Measurements from ENCODE around the gene TYW1B. TPM values are rescaled to one million over a fixed set of nuclear protein-coding genes. Genes with fewer than 3 reads are reported as not detected.
"Not testable (repeated sequence)": the region's sequence is repeated elsewhere in the genome, so short reads cannot be mapped to it uniquely, and the experiment has no call there.

The TYW1B gene
- total RNA-seq, 1 experiment from 2014 or later: 5.5 TPM

- not testable (repeated sequence) for H4K5ac ChIP-seq (ENCODE audit: insufficient read length, low read depth, low read length); H2AK5ac ChIP-seq (ENCODE audit: insufficient read length, low read length); H3K4ac ChIP-seq (ENCODE audit: low read depth, low read length); H3K27me3 ChIP-seq (ENCODE audit: insufficient read depth, low read length); DNase-seq; H3K79me1 ChIP-seq (ENCODE audit: insufficient read depth, low read depth, low read length, poor library complexity, severe bottlenecking); H3K23me2 ChIP-seq (ENCODE audit: insufficient read length, low read depth, low read length, poor library complexity, severe bottlenecking); H4K8ac ChIP-seq (replicated peaks; ENCODE audit: insufficient read length, low read depth, low read length); H3T11ph ChIP-seq (ENCODE audit: low read length); H2BK12ac ChIP-seq (ENCODE audit: insufficient read length, low read depth, low read length); H3K9me3 ChIP-seq (ENCODE audit: control insufficient read depth, low read depth, low read length); H2BK120ac ChIP-seq (ENCODE audit: low read depth, low read length, poor library complexity, severe bottlenecking); H3K4me2 ChIP-seq (ENCODE audit: insufficient read depth, insufficient read length, low read length); H4K20me1 ChIP-seq (ENCODE audit: control insufficient read depth, insufficient read depth, insufficient read length); H2BK20ac ChIP-seq (ENCODE audit: low read depth, low read length, poor library complexity, severe bottlenecking); H3K27me3 Mint-ChIP-seq (ENCODE audit: low read depth); H3K14ac ChIP-seq (ENCODE audit: insufficient read depth, low read length); H3K4me1 ChIP-seq (ENCODE audit: insufficient read depth, low read length); H3K79me2 ChIP-seq (ENCODE audit: insufficient read depth, low read length); H3K23ac ChIP-seq (ENCODE audit: insufficient read length, low read depth, low read length); H3K56ac ChIP-seq (ENCODE audit: insufficient read length, low read depth, low read length); H3K27ac ChIP-seq (ENCODE audit: insufficient read length, low read depth, low read length); H3K36me3 Mint-ChIP-seq (ENCODE audit: insufficient read depth in 1 of 3, low read depth in 3 of 3); H2AFZ ChIP-seq (ENCODE audit: low read length); H4K91ac ChIP-seq (ENCODE audit: insufficient read length, low read depth, low read length); H3K9ac ChIP-seq (ENCODE audit: extremely low read depth, insufficient read length, low read length); H3K18ac ChIP-seq (ENCODE audit: insufficient read length, low read depth, low read length); H3K9me3 Mint-ChIP-seq; H3K4me3 Mint-ChIP-seq; H2BK5ac ChIP-seq (ENCODE audit: insufficient read length, low read length); H2BK15ac ChIP-seq (ENCODE audit: low read depth, low read length)
- WGBS (ENCODE audit: extremely low coverage, insufficient read length, low lambda C conversion rate): no CpG with 5 or more reads among the region's 5 CpGs
- H3K4me1 Mint-ChIP-seq: peaks cover 17 to 18% of the 10 kb centered on the region in 2 experiments
- H3K27ac Mint-ChIP-seq: peak overlapping the region in 2 of 3 experiments; percentile 6 to 30; a peak in 4 of 7 replicates
These were observed 186.3 kb downstream of the TYW1B start for GRCh38 chr7:72641485-72642248.

DNA sequence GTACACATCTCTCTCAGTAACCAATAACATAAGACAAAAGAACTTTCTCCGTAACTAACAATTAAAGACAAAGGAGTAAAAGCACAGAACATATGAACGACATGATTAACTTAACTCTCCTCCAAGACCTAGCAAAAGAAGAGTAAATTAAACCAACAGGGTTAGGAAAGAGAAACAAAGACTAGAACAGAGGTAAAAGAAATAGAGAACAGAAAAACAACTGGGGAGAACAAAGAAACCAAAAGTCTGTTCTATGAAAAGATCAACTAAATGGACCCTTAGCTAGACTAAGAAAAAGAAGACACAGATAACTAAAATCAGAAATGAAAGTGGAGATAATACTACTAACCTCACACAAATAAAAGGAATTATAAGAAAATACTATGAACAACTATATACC is 187.3 kb downstream of the TYW1B start:
- not testable (repeated sequence) for H3K18ac ChIP-seq (ENCODE audit: insufficient read length, low read depth, low read length); H2AFZ ChIP-seq (ENCODE audit: low read length); H4K8ac ChIP-seq (replicated peaks; ENCODE audit: insufficient read length, low read depth, low read length); H3K4me3 Mint-ChIP-seq; H3K4ac ChIP-seq (ENCODE audit: low read depth, low read length); H3K27me3 Mint-ChIP-seq (ENCODE audit: low read depth); H2BK15ac ChIP-seq (ENCODE audit: low read depth, low read length); H3K9ac ChIP-seq (ENCODE audit: extremely low read depth, insufficient read length, low read length); H3K4me1 ChIP-seq (ENCODE audit: insufficient read depth, low read length); H4K91ac ChIP-seq (ENCODE audit: insufficient read length, low read depth, low read length); H2BK120ac ChIP-seq (ENCODE audit: low read depth, low read length, poor library complexity, severe bottlenecking); H4K5ac ChIP-seq (ENCODE audit: insufficient read length, low read depth, low read length); H4K20me1 ChIP-seq (ENCODE audit: control insufficient read depth, insufficient read depth, insufficient read length); H3K4me2 ChIP-seq (ENCODE audit: insufficient read depth, insufficient read length, low read length); H2BK12ac ChIP-seq (ENCODE audit: insufficient read length, low read depth, low read length); H3K14ac ChIP-seq (ENCODE audit: insufficient read depth, low read length); H3K79me2 ChIP-seq (ENCODE audit: insufficient read depth, low read length); H3K79me1 ChIP-seq (ENCODE audit: insufficient read depth, low read depth, low read length, poor library complexity, severe bottlenecking); H2BK20ac ChIP-seq (ENCODE audit: low read depth, low read length, poor library complexity, severe bottlenecking); H3K23me2 ChIP-seq (ENCODE audit: insufficient read length, low read depth, low read length, poor library complexity, severe bottlenecking); H3T11ph ChIP-seq (ENCODE audit: low read length); H2BK5ac ChIP-seq (ENCODE audit: insufficient read length, low read length); H3K36me3 Mint-ChIP-seq (ENCODE audit: insufficient read depth in 1 of 3, low read depth in 3 of 3); H3K23ac ChIP-seq (ENCODE audit: insufficient read length, low read depth, low read length); DNase-seq; H3K9me3 Mint-ChIP-seq; H2AK5ac ChIP-seq (ENCODE audit: insufficient read length, low read length); H3K27ac ChIP-seq (ENCODE audit: insufficient read length, low read depth, low read length); H3K56ac ChIP-seq (ENCODE audit: insufficient read length, low read depth, low read length); H3K27me3 ChIP-seq (ENCODE audit: insufficient read depth, low read length); H3K9me3 ChIP-seq (ENCODE audit: control insufficient read depth, low read depth, low read length)
- peak overlapping the region; percentile 9 to 55 (median 47); a peak in 4 of 7 replicates for H3K27ac Mint-ChIP-seq
- WGBS (ENCODE audit: extremely low coverage, insufficient read length, low lambda C conversion rate): no CpG with 5 or more reads among the region's 2 CpGs
- peaks cover 17 to 18% of the 10 kb centered on the region in 2 experiments for H3K4me1 Mint-ChIP-seq

All from H9 (cell line).